IMR-90 (cell line): ENCODE measurements around the gene ABCC4. TPM values are rescaled to one million over a fixed set of nuclear protein-coding genes. Genes with fewer than 3 reads are reported as not detected.

ENCODE experiments used
- ATAC-seq: fragments of 200-7000 bp; cut with Tn5 transposase; 2 replicates; pipeline ENCODE4 v1.9.1; 2020; ENCODE audit warnings: low read depth, mild to moderate bottlenecking, moderate library complexity
- BruUV-seq: library from RNA; stranded (reverse); fragments of 400-500 nt; replicated peaks from 2 replicates; lab custom pipeline; 2021; lab: Mats Ljungman, UMichigan
- CTCF ChIA-PET: fragments of 300-600 bp; formaldehyde crosslinking; extraction: SDS; loops from one replicate; lab custom pipeline; 2021; ENCODE audit warnings: antibody characterized with exemption; lab: Yijun Ruan, JAX
- POLR2A ChIA-PET: fragments of 300-600 bp; sonication (Branson Sonifier 250); formaldehyde crosslinking; loops from one replicate; lab custom pipeline; 2022; ENCODE audit warnings: antibody characterized with exemption; ENCODE audit not compliant: unreplicated experiment; lab: Charles Lee
- DNase-seq: peaks from one replicate; pipeline ENCODE4 v3.0.0; 2013
- H2AFZ ChIP-seq: replicated peaks from 2 replicates; pipeline ENCODE3; 2013; ENCODE audit warnings: low read length, mild to moderate bottlenecking; ENCODE audit not compliant: poor library complexity
- H2AK5ac ChIP-seq: 2 replicates; pipeline ENCODE4 v1.6.1; 2013; ENCODE audit warnings: low read depth, low read length, inconsistent platforms
- H2AK9ac ChIP-seq: replicated peaks from 2 replicates; pipeline ENCODE3; 2013; ENCODE audit warnings: mild to moderate bottlenecking, low read depth, low read length, moderate library complexity; ENCODE audit not compliant: poor library complexity
- H2BK120ac ChIP-seq: 2 replicates; pipeline ENCODE4 v1.6.1; 2013; ENCODE audit warnings: low read depth, low read length, inconsistent platforms
- H2BK15ac ChIP-seq: 3 replicates; pipeline ENCODE4 v1.6.1; 2013; ENCODE audit warnings: low read depth, low read length, inconsistent platforms
- H2BK20ac ChIP-seq: 2 replicates; pipeline ENCODE4 v1.6.1; 2013; ENCODE audit warnings: low read depth, mild to moderate bottlenecking, inconsistent platforms, low read length, moderate library complexity
- H2BK5ac ChIP-seq: 2 replicates; pipeline ENCODE4 v1.6.1; 2013; ENCODE audit warnings: mild to moderate bottlenecking, low read depth, low read length, inconsistent platforms; ENCODE audit not compliant: poor library complexity, severe bottlenecking
- H3K14ac ChIP-seq: replicated peaks from 2 replicates; pipeline ENCODE4 v1.6.1; 2013; ENCODE audit warnings: low read depth, low read length, inconsistent platforms
- H3K18ac ChIP-seq: 2 replicates; pipeline ENCODE4 v1.6.1; 2013; ENCODE audit warnings: low read depth, low read length, control low read depth
- H3K23ac ChIP-seq: 2 replicates; pipeline ENCODE4 v1.6.1; 2013; ENCODE audit warnings: low read depth, low read length, inconsistent platforms
- H3K27ac ChIP-seq: 2 replicates; pipeline ENCODE4 v1.5.1; 2013; ENCODE audit warnings: mild to moderate bottlenecking, control low read depth, low read length; ENCODE audit not compliant: insufficient read depth
- H3K27me3 ChIP-seq: 2 replicates; pipeline ENCODE4 v1.6.1; 2013; ENCODE audit warnings: low read length; ENCODE audit not compliant: control insufficient read depth, insufficient read depth
- H3K36me3 ChIP-seq: 2 replicates; pipeline ENCODE4 v1.6.1; 2013; ENCODE audit warnings: low read length, mixed read lengths; ENCODE audit not compliant: control insufficient read depth, insufficient read depth
- H3K4ac ChIP-seq: 2 replicates; pipeline ENCODE4 v1.6.1; 2013; ENCODE audit warnings: low read depth, low read length, inconsistent platforms
- H3K4me1 ChIP-seq: 2 replicates; pipeline ENCODE4 v1.6.1; 2013; ENCODE audit warnings: low read length, mixed read lengths; ENCODE audit not compliant: control insufficient read depth, insufficient read depth
- H3K4me2 ChIP-seq: 2 replicates; pipeline ENCODE4 v1.6.1; 2013; ENCODE audit warnings: low read depth, mild to moderate bottlenecking, control low read depth, low read length, moderate library complexity
- H3K4me3 ChIP-seq: 2 replicates; pipeline ENCODE4 v1.5.1; 2013; ENCODE audit warnings: low read depth, mild to moderate bottlenecking, control low read depth, low read length, moderate library complexity; ENCODE audit not compliant: insufficient read depth
- H3K56ac ChIP-seq: 2 replicates; pipeline ENCODE4 v1.6.1; 2013; ENCODE audit warnings: low read length, inconsistent platforms; ENCODE audit not compliant: insufficient read depth; ENCODE audit errors: extremely low read depth
- H3K79me1 ChIP-seq, 2 experiments: 2 replicates each; pipeline ENCODE4 v1.6.1; 2013; ENCODE audit warnings: low read length in 2 of 2, inconsistent platforms in 1 of 2, low read depth in 1 of 2
- H3K9ac ChIP-seq: 2 replicates; pipeline ENCODE4 v1.6.1; 2013; ENCODE audit warnings: low read depth, low read length, control low read depth
- H3K9me1 ChIP-seq: 2 replicates; pipeline ENCODE4 v1.6.1; 2013; ENCODE audit warnings: low read length, inconsistent platforms; ENCODE audit not compliant: insufficient read depth
- H3K9me3 ChIP-seq: 2 replicates; pipeline ENCODE4 v1.6.1; 2013; ENCODE audit warnings: low read length; ENCODE audit not compliant: control insufficient read depth, insufficient read depth
- H4K20me1 ChIP-seq: 2 replicates; pipeline ENCODE4 v1.6.1; 2013; ENCODE audit warnings: low read length, inconsistent platforms; ENCODE audit not compliant: insufficient read depth
- H4K5ac ChIP-seq: 2 replicates; pipeline ENCODE4 v1.6.1; 2013; ENCODE audit warnings: mild to moderate bottlenecking, low read depth, low read length, control low read depth
- H4K8ac ChIP-seq, 2 experiments: 2 replicates each; pipeline ENCODE4 v1.6.1; 2013; ENCODE audit warnings: low read depth in 2 of 2, low read length in 2 of 2, control low read depth in 1 of 2, inconsistent platforms in 1 of 2
- H4K91ac ChIP-seq: 2 replicates; pipeline ENCODE4 v1.6.1; 2013; ENCODE audit warnings: low read depth, low read length, inconsistent platforms; ENCODE audit not compliant: insufficient read depth
- BHLHE40 ChIP-seq: fragments of 150-350 bp; IDR thresholded peaks from 2 replicates; pipeline ENCODE4 v1.6.1; 2016; ENCODE audit warnings: mild to moderate bottlenecking, low read depth, low read length
- CEBPB ChIP-seq: IDR thresholded peaks from 2 replicates; pipeline ENCODE4 v1.6.1; 2012; ENCODE audit warnings: low read depth, low read length, improper control_type of control experiment
- CHD1 ChIP-seq: IDR thresholded peaks from 2 replicates; pipeline ENCODE4 v1.6.1; 2012; ENCODE audit warnings: low read depth, low read length, improper control_type of control experiment
- FOS ChIP-seq: fragments of 150-350 bp; IDR thresholded peaks from 2 replicates; pipeline ENCODE4 v1.6.1; 2016; ENCODE audit warnings: low read depth, low read length
- MAZ ChIP-seq: IDR thresholded peaks from 2 replicates; pipeline ENCODE4 v1.6.1; 2012; ENCODE audit warnings: low read depth, mild to moderate bottlenecking, low read length, improper control_type of control experiment, moderate library complexity, borderline replicate concordance
- NFE2L2 ChIP-seq: fragments of 150-350 bp; IDR thresholded peaks from 2 replicates; pipeline ENCODE4 v1.6.1; 2016; ENCODE audit warnings: low read depth, mild to moderate bottlenecking, low read length
- POLR2A ChIP-seq: IDR thresholded peaks from 2 replicates; pipeline ENCODE4 v1.6.1; 2012; ENCODE audit warnings: mild to moderate bottlenecking, low read depth, low read length
- RAD21 ChIP-seq: IDR thresholded peaks from 2 replicates; pipeline ENCODE4 v1.6.1; 2012; ENCODE audit warnings: low read length, improper control_type of control experiment
- RFX5 ChIP-seq: IDR thresholded peaks from 2 replicates; pipeline ENCODE4 v1.8.0; 2012; ENCODE audit warnings: low read depth, mild to moderate bottlenecking, low read length, moderate library complexity
- SMC3 ChIP-seq: fragments of 150-350 bp; IDR thresholded peaks from 2 replicates; pipeline ENCODE4 v1.6.1; 2016; ENCODE audit warnings: low read depth, mild to moderate bottlenecking, antibody characterized with exemption, low read length, moderate library complexity
- WGBS, 2 experiments: methylation state at CpG; one replicate each; pipeline versions ENCODE4 v1.1.5 to v1.1.7; 2013; ENCODE audit warnings: missing lambda C conversion rate in 2 of 2; ENCODE audit not compliant: insufficient read length in 1 of 2; ENCODE audit errors: extremely low coverage in 2 of 2; 5-methylcytosine and 5-hydroxymethylcytosine counted together
- dilution Hi-C: fragments of 300-500 bp; cut with HindIII; formaldehyde crosslinking; loops from one replicate; pipeline ENCODE4 v1.14.3; 2018; ENCODE audit warnings: low sequenced_read_pairs; ENCODE audit not compliant: unreplicated experiment
- in situ Hi-C: fragments of 300-500 bp; cut with MboI; formaldehyde crosslinking; loops from 3 replicates; pipeline ENCODE4 v1.14.3; 2019; ENCODE audit warnings: low sequenced_read_pairs, inconsistent platforms, mixed read lengths
- intact Hi-C: fragments of 100-400 bp; cut with micrococcal nuclease; formaldehyde crosslinking; loops from 2 replicates; pipeline ENCODE4 v1.10.0; 2022
- polyA plus RNA-seq, 3 experiments: library from polyadenylated mRNA; depleted of rRNA; stranded (reverse); fragments of >200 nt; gene quantifications; 2 replicates each; pipeline ENCODE4 v1.2.3, GENCODE V29; 2012; ENCODE audit warnings: low replicate concordance in 1 of 3
- total RNA-seq: library from RNA; depleted of rRNA; stranded (reverse); fragments of >200 nt; gene quantifications from 2 replicates; pipeline ENCODE4 v1.2.3, GENCODE V29; 2012
- TF ChIP-seq, protein P1 (sequence below): fragments of 150-350 bp; IDR thresholded peaks from 2 replicates; pipeline ENCODE4 v1.6.1; 2016; ENCODE audit warnings: low read depth, mild to moderate bottlenecking, low read length, moderate library complexity, borderline replicate concordance
- TF ChIP-seq, protein P2 (sequence below): conservative IDR thresholded peaks from 2 replicates; pipeline ENCODE4 v1.5.1; 2012; ENCODE audit warnings: mild to moderate bottlenecking, low read depth, low read length, improper control_type of control experiment

ABCC4 gene
- total and polyA plus RNA-seq, 2 of the 4 experiments (the other 2 are of a cell fraction): 16.6 to 41.4 TPM

DNA sequence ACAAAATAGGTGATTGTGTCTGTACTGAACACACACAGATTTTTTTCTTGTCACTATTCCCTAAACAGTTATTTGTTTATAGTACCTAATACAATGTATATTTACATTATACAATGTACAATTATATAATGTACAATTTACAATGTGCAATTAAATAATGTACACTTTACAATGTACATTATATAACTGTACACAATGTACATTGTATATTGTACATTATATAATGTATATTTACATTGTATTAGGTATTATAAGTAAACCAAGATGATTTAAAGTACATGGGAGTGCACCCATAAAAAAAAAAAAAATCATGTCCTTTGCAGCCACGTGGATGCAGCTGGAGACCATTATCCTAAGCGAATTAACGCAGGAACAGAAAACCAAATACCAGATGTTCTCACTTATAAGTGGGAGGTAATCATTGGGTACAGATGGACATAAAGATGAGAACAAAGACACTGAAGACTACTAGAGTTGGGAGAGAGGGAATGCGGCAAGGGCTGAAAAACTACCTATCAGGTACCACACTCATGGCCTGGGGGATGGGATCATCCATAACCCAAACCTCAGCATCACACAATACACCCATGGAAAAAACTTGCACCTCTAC is 68.1 kb downstream of the ABCC4 start:
- no peak overlapping the region for H3K18ac ChIP-seq
- no peaks in the 10 kb centered on the region for H3K9me3 ChIP-seq
- H3K27me3 ChIP-seq: no peaks in the 10 kb centered on the region
- peaks cover 6% of the 10 kb centered on the region; the same call in 1 of the 2 replicates for H4K20me1 ChIP-seq
- DNase-seq: no peak
- WGBS, 2 experiments: no CpG with 5 or more reads among the region's 4 CpGs
- no peak overlapping the region for H3K27ac ChIP-seq
- TF ChIP-seq NFE2L2 (no peak), POLR2A (no peak), CEBPB (no peak), FOS (no peak), RAD21 (no peak), BHLHE40 (no peak), SMC3 (no peak), CHD1 (no peak), RFX5 (no peak), MAZ (no peak)
- TF ChIP-seq, protein P1, sequence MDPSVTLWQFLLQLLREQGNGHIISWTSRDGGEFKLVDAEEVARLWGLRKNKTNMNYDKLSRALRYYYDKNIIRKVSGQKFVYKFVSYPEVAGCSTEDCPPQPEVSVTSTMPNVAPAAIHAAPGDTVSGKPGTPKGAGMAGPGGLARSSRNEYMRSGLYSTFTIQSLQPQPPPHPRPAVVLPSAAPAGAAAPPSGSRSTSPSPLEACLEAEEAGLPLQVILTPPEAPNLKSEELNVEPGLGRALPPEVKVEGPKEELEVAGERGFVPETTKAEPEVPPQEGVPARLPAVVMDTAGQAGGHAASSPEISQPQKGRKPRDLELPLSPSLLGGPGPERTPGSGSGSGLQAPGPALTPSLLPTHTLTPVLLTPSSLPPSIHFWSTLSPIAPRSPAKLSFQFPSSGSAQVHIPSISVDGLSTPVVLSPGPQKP: no peak
- TF ChIP-seq, protein P2, sequence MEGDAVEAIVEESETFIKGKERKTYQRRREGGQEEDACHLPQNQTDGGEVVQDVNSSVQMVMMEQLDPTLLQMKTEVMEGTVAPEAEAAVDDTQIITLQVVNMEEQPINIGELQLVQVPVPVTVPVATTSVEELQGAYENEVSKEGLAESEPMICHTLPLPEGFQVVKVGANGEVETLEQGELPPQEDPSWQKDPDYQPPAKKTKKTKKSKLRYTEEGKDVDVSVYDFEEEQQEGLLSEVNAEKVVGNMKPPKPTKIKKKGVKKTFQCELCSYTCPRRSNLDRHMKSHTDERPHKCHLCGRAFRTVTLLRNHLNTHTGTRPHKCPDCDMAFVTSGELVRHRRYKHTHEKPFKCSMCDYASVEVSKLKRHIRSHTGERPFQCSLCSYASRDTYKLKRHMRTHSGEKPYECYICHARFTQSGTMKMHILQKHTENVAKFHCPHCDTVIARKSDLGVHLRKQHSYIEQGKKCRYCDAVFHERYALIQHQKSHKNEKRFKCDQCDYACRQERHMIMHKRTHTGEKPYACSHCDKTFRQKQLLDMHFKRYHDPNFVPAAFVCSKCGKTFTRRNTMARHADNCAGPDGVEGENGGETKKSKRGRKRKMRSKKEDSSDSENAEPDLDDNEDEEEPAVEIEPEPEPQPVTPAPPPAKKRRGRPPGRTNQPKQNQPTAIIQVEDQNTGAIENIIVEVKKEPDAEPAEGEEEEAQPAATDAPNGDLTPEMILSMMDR: no peak
- no peak overlapping the region for H3K4ac ChIP-seq
- no peak overlapping the region for H4K5ac ChIP-seq
- ChIA-PET POLR2A (no interaction called here), CTCF (interaction anchor here (0.6 kb wide), 1 partner anchor 29 kb away, joined by 3 read pairs; no protein-coding TSS in a partner anchor)
- no peak overlapping the region for H3K4me2 ChIP-seq
- H3K36me3 ChIP-seq: peaks cover 30% of the 10 kb centered on the region
- H3K4me1 ChIP-seq: peaks cover 15% of the 10 kb centered on the region
- no peak overlapping the region for H3K23ac ChIP-seq
- H4K8ac ChIP-seq: no peak overlapping the region
- H3K4me3 ChIP-seq: no peak overlapping the region
- H3K9me1 ChIP-seq: peaks cover 33% of the 10 kb centered on the region
- H3K9ac ChIP-seq: no peak overlapping the region
- H3K14ac ChIP-seq: no peak overlapping the region
- intact Hi-C loops: no loop called here
- no peak overlapping the region for H4K91ac ChIP-seq
- H2BK20ac ChIP-seq: no peak overlapping the region
- peaks cover 58 to 80% of the 10 kb centered on the region in 2 experiments for H3K79me1 ChIP-seq
- ATAC-seq: no peak
- H2AK5ac ChIP-seq: no peak overlapping the region
- dilution Hi-C loops: no loop called here
- no peak overlapping the region for H3K56ac ChIP-seq
- H2BK120ac ChIP-seq: no peak overlapping the region
- no TSS peak for BruUV-seq
- H2BK15ac ChIP-seq: no peak overlapping the region
- H2AFZ ChIP-seq: no peak overlapping the region
- in situ Hi-C loops: no loop called here
- no peak overlapping the region for H2BK5ac ChIP-seq
- H2AK9ac ChIP-seq: no peak overlapping the region
